ENCODE results near the gene DOCK4. TPM values are rescaled to one million over a fixed set of nuclear protein-coding genes. Genes with fewer than 3 reads are reported as not detected.

Gene DOCK4
- total RNA-seq, 2 donors from 2014 or later = 6.5 to 11.1 TPM

DNA sequence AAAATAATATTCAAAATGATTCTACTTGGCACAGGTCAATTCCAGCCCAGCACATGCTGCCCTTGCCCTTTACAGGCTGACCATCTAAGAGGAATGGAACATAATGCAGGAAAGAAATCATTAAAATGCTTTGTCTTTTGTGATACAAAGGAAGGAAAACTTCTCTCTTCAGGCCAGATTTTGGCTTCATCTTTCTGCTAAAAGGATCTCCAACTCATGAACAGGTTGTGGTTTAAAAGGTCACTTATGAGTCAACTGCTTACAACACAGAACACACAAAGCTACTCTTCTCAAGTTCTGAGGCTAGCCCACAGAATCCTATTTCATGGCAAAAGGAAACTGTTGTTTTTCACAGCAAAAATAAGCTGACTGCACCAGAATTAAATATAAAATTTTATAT, 197.1 kb downstream of the DOCK4 start:
- Histone ChIP-seq H3K4me3 (no peak overlapping the region), H3K9me3 (no peaks in the 10 kb centered on the region), H3K27ac (no peak overlapping the region), H3K4me1 (no peaks in the 10 kb centered on the region), H3K9ac (ENCODE audit: low read depth in 2 of 2, low read length in 2 of 2) (no peak overlapping the region), H3K36me3 (no peaks in the 10 kb centered on the region), H3K27me3 (no peaks in the 10 kb centered on the region)
- no peak for DNase-seq
- intact Hi-C loops (cut with DNase I) = no loop called here
- TF ChIP-seq, protein P1, sequence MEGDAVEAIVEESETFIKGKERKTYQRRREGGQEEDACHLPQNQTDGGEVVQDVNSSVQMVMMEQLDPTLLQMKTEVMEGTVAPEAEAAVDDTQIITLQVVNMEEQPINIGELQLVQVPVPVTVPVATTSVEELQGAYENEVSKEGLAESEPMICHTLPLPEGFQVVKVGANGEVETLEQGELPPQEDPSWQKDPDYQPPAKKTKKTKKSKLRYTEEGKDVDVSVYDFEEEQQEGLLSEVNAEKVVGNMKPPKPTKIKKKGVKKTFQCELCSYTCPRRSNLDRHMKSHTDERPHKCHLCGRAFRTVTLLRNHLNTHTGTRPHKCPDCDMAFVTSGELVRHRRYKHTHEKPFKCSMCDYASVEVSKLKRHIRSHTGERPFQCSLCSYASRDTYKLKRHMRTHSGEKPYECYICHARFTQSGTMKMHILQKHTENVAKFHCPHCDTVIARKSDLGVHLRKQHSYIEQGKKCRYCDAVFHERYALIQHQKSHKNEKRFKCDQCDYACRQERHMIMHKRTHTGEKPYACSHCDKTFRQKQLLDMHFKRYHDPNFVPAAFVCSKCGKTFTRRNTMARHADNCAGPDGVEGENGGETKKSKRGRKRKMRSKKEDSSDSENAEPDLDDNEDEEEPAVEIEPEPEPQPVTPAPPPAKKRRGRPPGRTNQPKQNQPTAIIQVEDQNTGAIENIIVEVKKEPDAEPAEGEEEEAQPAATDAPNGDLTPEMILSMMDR (IDR thresholded peaks at IDR 0.05) = no peak

- no peaks in the 10 kb centered on the region for H3K36me3 ChIP-seq
- no peak overlapping the region for H3K9ac ChIP-seq (ENCODE audit: low read depth in 2 of 2, low read length in 2 of 2)
- intact Hi-C loops (cut with DNase I) = no loop called here
- no peak for DNase-seq
- no peak overlapping the region for H3K27ac ChIP-seq
- H3K4me1 ChIP-seq = no peaks in the 10 kb centered on the region
- H3K27me3 ChIP-seq = no peaks in the 10 kb centered on the region
- H3K4me3 ChIP-seq = no peak overlapping the region
- H3K9me3 ChIP-seq = no peaks in the 10 kb centered on the region
- TF ChIP-seq, protein P1 (IDR thresholded peaks at IDR 0.05) = no peak
Observed at GRCh38 chr7:112007185-112007584, 199.0 kb downstream of the DOCK4 start.

DNA sequence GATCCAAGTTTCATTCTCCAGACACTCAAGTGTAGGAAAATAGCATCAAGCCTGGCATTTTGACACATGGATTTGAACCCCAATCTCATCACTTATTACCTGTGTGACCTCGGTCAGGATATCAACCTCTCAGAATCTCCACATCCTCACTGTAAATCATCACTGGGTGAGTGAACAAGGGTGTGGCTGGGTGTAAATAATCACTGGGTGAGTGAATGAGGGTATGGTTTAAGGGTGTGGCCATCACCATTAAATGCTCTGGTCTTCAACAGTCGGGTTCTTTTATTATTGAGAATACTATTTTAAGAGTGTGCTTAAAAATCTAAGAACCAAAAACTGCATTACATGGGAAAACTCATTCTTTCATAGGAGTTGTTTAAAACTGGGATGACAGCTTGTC, 200.1 kb downstream of the DOCK4 start:
- Histone ChIP-seq H3K4me1 (no peaks in the 10 kb centered on the region), H3K27me3 (no peaks in the 10 kb centered on the region), H3K9ac (ENCODE audit: low read depth in 2 of 2, low read length in 2 of 2) (no peak overlapping the region), H3K4me3 (no peak overlapping the region), H3K9me3 (no peaks in the 10 kb centered on the region), H3K36me3 (no peaks in the 10 kb centered on the region), H3K27ac (no peak overlapping the region)
- DNase-seq = no peak
- TF ChIP-seq, protein P1 (IDR thresholded peaks at IDR 0.05) = no peak
- intact Hi-C loops (cut with DNase I) = no loop called here

DNA sequence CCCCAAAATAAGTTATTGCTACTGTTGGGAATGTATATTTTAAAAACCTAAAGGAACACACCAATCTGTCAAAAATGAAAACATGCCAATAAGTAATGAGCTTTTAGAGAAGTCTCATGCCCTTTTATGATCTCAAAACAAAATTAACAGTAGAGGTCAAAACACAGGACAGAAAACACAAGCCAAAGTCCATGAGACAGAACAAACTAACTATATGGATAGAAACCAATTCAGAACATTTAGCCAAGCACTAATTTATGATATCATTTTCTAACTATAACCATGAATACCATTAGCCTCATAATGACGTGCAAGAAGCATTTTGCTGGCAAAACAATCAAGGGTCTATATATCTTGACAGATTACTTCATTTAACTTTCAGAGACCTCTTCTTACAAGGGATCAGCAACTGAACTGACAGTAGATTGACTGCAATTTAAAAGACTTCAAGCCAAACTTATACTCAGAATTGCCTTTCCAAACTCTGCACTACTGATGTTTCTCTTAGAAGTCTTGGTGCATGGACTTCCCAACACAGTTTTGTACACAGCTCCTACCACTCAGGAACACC, 200.9 kb downstream of the DOCK4 start:
- Histone ChIP-seq H3K4me3 (no peak overlapping the region), H3K36me3 (no peaks in the 10 kb centered on the region), H3K9me3 (no peaks in the 10 kb centered on the region), H3K27me3 (no peaks in the 10 kb centered on the region), H3K4me1 (no peaks in the 10 kb centered on the region), H3K9ac (ENCODE audit: low read depth in 2 of 2, low read length in 2 of 2) (no peak overlapping the region), H3K27ac (no peak overlapping the region)
- TF ChIP-seq, protein P1 (IDR thresholded peaks at IDR 0.05) = no peak
- intact Hi-C loops (cut with DNase I) = no loop called here
- no peak for DNase-seq

DNA sequence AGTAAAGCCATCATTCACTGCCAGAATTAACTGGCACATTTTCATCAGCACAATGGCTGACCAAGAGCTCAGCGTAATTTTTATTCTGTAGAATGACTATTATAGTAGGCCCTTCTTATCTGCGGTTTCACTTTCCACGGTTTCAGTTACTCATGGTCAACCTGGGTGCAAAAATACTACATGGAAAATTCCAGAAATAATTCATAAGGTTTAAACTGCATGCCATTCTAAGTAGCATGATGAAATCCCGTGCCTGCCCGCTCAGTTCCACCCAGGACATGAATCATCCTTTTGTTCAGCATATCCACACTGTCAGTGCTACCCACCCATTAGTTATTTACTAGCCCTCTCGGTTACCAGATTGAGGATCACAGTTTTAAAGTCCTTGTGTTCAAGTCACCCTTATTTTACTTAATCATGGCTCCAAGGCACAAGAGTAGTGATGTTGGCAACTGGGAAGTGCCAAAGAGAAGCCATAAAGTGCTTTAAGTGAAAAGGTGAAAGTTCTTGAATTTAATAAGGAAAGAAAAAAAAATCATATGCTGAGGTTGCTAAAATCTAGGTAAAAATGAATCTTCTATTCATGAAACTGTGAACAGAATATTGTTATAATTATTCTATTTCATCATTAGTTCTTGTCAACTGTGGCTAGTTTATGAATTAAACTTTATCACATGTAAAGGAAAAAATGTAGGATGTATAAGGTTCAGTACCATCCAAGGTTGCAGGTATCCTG, 204.9 kb downstream of the DOCK4 start:
- H3K36me3 ChIP-seq = no peaks in the 10 kb centered on the region
- H3K27me3 ChIP-seq = no peaks in the 10 kb centered on the region
- no peak overlapping the region for H3K4me3 ChIP-seq
- no peaks in the 10 kb centered on the region for H3K9me3 ChIP-seq
- H3K4me1 ChIP-seq = no peaks in the 10 kb centered on the region
- no peak overlapping the region for H3K27ac ChIP-seq
- intact Hi-C loops (cut with DNase I) = no loop called here
- no peak for DNase-seq
- TF ChIP-seq, protein P1 (IDR thresholded peaks at IDR 0.05) = no peak
- no peak overlapping the region for H3K9ac ChIP-seq (ENCODE audit: low read depth in 2 of 2, low read length in 2 of 2)

Measured in colonic mucosa (tissue), 4 donors.